HG02852 (cell line): ENCODE data around the gene LSP1.
"Not testable (repeated sequence)": the region's sequence is repeated elsewhere in the genome, so short reads cannot be mapped to it uniquely, and the experiment has no call there.

Experiments
- ATAC-seq: cut with Tn5 transposase; IDR thresholded peaks from one replicate; pipeline ENCODE4 v1.9.1; 2021; ENCODE audit warnings: mild to moderate bottlenecking, moderate library complexity; ENCODE audit not compliant: unreplicated experiment

Gene LSP1, protein sequence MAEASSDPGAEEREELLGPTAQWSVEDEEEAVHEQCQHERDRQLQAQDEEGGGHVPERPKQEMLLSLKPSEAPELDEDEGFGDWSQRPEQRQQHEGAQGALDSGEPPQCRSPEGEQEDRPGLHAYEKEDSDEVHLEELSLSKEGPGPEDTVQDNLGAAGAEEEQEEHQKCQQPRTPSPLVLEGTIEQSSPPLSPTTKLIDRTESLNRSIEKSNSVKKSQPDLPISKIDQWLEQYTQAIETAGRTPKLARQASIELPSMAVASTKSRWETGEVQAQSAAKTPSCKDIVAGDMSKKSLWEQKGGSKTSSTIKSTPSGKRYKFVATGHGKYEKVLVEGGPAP

DNA sequence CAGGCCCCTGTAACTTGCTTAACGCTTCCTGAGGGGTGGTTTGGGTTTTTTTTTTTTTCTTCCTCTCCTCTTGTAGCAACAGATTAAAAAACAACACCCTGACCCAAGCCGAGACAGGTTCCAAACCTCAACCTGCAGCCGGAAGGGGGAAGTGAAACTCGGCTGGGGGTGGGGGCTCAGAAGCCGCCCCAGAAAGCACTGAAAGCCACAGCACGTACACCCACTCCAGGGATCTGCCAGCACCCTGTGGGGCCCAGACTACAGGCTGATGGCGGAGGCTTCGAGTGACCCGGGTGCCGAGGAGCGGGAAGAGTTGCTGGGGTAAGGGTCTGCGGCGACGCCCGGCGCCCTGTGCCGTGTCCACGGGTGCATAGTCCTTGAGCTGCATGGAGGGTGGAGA lies at the start of gene LSP1:
TSS of gene LSP1 (plus strand) at position 208 of the 400 bp plus-strand sequence. CDS start at position 269, 61 bp downstream.
- peak; percentile 44 for ATAC-seq

DNA sequence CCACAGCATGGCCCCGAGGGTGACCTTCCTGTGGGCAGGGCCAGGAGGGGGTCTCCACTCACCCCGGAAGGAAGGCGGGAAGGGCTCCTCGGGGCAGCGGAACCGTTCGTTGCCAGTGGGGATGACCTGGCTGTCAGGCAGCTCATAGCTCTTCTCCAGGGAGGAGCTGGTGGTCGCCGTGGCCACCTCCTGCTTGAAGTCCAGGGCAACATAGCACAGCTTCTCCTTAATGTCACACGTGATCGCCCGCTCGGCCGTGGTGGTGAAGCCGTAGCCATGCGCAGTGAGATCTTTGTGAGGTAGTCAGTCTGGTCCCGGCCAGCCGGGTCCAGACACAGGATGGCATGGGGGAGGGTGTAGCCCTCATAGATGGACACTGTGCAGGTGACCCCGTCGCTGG lies 49.6 kb upstream of the LSP1 start:
- no peak for ATAC-seq

DNA sequence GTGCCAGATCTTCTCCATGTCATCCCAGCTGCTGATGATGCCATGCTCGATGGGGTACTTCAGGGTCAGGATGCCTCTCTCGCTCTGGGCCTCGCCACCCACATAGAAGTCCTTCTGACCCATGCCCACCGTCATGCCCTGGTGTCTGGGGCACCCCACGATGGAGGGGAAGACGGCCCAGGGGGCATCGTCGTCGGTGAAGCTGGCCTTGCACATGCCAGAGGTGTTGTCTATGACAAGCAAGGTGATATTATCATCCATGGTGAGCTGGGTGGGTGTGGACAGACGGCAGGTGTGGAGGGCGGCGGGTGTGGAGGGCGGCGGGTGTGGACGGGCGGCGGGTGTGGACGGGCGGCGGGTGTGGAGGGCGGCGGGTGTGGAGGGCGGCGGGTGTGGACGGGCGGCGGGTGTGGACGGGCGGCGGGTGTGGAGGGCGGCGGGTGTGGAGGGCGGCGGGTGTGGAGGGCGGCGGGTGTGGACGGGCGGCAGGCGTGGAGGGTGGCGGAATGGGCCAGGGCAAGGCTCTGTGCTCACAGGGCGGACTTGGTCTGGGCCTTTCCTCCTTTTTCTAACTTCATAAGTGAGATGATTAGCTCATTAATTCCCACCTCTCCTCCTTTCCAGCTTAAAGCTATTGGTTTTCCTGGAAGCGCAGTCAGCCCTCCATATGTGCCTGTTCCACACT lies 48.9 kb upstream of the LSP1 start:
- ATAC-seq, result not testable (repeated sequence)

DNA sequence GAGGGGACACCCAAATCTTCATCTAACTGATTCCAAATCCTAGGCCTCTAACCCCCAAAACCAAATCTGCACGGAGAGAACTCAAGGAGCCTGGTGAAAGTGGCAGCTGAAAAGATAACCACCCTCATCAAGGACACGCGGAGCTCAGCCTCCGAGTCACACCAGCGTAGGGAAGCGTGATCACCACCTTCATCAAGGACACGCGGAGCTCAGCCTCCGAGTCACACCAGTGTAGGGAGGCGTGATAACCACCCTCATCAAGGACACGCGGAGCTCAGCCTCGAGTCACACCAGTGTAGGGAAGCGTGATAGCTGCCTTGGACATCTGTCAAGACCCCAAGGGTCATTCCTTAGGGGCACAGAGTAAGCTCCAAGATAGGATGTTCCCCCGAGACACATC lies 47.4 kb upstream of the LSP1 start:
- no peak for ATAC-seq

DNA sequence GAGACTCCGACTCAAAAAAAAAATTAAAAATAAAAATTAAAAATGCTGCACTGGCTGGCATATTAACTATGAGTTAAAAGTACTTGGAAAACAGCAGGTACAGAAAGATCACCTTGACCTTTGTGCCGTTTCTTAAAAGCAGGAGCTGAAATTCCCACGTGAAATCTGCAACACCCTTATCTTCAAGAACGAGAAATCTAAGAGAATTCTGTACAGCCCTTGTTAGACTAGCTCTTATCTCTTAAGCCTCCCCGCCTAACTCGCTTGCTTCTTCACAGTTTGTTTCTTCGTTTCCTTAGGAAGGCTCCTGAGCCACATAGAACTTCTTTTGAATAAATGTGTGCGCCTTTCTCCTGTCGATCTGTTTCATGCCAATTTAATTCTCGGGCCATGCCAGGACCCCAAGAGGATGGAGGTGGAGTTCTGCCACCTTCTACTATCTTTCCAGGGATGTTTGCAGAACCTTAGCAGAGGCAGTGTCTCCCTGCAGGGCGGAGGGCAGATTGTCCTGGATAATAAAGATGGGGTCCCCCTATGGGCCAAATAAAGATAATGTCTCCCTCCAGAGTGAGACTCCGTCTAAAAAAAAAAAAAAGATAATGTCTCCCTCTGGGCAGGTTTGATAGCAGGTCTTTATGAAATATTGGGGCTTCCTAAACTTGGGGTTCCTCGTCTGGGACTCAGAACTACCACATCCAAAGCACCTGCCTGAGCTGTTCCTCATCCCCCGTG lies 45.5 kb upstream of the LSP1 start:
- ATAC-seq, result no peak

DNA sequence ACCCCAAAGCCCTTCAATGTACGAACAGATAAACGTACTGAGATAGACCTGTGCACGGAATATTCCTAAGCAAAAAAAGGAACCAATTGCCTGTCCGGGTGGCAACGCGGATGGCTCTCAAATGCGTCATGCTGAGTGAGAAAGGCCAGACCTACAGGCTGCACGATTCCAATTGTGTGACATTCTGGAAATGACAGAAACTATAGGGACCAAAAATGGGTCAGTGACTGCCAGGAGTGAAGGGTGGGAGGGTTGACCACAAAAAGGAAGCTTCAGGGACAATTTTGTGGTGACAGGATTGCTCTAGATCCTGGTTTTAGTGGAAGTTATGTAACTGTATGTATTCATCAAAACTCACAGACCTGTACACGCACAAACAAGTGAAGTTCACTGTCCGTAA lies 42.1 kb upstream of the LSP1 start:
- no peak for ATAC-seq

DNA sequence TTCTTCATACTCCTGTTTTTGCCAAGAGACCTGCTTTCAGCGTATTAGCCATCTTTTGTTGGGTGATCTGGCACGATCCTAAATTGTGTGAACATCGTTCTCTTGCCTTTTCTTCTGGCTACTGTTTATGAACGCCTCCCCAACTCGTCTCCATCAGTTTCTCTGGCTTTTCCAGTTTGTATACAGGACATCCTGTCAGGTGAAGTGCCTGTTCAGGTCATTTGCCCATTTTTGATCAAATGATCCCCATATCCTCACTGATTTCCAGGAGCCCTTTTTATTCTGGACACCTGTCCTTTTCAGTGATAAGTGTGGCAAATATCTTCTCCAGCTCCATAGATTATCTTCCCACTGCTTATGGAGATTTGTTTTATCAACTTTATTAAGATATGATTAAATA lies 40.6 kb upstream of the LSP1 start:
- ATAC-seq, result no peak

DNA sequence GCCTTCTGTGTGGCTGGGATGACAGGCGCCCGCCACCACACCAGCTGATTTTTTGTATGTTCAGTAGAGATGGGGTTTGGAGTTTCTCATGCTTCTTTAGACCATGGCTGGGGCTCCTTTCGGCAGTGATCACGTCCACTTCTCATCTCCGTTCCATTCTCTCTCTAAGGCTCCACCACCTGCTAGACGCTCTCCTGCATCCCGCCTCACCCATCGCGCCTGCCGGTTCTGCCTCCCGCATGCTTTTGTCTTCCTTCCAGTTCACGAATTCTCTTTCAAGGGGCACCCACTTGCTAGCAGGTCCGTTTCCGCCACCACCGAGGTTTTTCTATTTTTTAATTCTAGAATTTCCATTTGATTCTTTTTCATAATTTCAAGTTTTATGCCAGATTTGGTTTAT lies 40.1 kb upstream of the LSP1 start:
- ATAC-seq, result no peak

DNA sequence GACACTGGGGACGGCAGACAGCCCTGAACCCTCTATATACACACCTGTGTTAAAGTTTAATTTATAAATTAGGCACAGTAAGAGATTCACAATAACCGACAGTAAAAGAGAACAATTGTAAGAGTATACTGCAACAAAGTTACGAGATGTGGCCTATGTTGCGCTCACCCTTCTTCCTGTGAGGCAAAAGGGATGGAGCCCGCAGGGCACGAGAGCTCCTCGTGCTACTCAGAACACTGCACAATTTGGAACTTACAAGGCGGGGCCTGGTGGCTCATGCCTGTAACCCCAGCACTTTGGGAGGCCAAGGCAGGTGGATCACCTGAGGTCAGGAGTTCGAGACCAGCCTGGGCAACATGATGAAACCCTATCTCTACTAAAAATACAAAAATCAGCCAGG lies 39.5 kb upstream of the LSP1 start:
- ATAC-seq, result not testable (repeated sequence)

DNA sequence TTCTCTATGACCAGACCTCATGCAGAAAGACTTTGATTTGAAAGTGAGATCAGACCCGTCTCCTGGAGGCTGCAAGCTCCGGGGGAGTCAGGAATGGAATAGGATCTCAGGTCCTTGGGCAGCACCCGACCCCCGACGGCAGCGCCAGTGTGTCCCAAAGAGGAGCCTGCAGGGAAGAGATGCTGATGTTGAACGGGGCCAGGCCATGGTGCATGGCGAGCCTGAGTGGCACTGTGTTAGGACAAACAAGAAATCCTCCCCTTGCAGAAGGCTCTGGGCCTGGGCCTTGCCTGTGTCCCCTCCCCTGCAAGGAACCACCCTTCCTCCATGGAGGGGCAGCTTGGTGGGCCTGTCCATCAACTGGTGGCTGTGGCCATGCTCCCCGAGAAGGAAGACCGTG lies 38.2 kb upstream of the LSP1 start:
- no peak for ATAC-seq

DNA sequence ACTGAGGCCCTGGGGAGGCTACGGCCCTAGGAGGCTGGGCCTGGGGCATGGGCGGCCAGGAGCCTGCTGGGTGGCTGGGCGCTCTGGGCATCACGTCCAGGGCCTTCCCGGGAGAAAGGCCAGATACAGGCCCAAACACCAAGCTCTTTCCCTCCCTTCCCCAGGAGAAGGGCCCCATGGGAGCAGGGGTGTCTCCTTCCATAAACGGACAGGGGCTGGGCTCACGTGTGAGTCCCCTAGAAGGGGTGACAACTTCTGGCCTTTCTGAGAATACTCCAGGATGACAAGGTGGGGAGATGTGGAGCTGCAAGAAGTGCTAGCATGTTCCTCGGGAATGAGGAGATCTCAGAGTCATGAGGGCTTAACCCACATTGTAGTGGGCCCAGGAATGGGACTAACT lies 37.6 kb upstream of the LSP1 start:
- ATAC-seq, result no peak

DNA sequence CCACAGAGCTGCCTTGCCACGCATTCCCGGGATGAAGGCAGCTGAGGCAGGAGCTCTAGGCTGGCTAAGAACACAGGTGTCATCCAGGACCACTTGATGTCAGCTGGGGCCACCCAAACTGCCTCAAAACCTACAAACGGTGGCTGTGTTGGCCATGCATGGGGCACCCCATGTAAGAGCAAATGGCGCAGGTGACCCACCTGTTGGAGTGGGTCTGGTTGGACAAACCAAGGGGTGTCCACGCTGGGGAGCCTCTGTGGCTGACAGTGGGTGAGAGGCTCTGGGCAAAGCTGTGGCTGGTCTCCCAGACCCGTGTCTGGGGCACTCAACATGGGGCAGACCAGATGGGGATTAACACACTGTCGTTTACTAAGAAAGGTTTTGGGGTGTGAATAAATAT lies 37.1 kb upstream of the LSP1 start:
- no peak for ATAC-seq

DNA sequence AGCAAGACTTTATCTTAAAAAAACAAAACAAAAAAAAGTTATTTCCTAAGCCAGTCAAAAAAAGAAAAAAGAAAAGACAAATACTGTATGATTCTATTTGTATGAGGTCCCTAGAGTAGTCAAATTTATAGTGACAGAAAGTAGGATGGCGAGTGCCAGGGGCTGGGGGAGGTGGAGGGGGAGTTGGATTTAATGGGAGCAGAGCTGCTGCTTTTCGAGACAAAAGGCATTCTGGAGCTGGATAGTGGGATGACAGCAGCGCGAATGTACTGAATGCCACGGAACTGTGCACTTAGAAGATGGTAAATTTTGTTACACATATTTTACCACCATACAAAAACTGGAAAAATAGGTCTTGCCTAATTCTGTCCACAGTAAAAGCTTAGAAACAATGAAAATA lies 35.9 kb upstream of the LSP1 start:
- ATAC-seq, result no peak

DNA sequence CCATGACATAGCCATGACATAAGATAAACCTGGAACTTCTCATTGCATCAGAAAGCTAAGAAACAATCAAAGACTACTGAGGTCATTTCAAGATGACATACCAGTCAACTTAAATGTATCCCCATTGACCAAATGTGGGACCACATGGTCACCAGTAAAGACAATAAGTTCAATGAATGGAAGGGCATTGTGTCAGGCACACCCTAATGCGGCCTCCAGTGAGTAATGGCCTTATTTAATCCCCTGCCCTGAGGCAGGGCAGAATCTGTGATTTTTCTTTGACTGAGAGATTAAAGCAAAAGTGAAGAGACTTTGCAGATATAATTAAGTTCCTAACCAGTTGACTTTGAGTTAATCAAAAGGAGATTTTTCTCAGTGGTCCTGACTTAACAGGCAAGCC lies 35.4 kb upstream of the LSP1 start:
- ATAC-seq, result no peak

DNA sequence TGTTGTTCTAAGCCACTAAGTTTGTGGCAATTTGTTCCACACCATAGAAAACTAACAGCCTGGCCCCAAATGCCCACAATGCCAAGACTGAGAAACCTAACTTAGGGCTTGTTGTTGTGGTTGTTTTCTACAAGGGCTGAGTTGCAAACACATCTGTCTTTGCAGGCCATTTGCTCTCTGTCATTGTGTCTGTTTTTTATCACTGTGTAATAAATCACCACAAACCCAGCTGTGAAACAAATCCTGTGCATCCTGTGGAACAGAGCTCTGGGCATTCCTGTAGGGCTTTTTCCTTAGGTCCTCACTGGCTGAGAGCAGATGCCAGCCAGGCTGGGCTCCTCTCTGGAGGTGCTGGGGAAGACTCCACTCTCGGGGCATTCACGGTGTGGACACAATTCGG lies 33.8 kb upstream of the LSP1 start:
- ATAC-seq, result no peak

DNA sequence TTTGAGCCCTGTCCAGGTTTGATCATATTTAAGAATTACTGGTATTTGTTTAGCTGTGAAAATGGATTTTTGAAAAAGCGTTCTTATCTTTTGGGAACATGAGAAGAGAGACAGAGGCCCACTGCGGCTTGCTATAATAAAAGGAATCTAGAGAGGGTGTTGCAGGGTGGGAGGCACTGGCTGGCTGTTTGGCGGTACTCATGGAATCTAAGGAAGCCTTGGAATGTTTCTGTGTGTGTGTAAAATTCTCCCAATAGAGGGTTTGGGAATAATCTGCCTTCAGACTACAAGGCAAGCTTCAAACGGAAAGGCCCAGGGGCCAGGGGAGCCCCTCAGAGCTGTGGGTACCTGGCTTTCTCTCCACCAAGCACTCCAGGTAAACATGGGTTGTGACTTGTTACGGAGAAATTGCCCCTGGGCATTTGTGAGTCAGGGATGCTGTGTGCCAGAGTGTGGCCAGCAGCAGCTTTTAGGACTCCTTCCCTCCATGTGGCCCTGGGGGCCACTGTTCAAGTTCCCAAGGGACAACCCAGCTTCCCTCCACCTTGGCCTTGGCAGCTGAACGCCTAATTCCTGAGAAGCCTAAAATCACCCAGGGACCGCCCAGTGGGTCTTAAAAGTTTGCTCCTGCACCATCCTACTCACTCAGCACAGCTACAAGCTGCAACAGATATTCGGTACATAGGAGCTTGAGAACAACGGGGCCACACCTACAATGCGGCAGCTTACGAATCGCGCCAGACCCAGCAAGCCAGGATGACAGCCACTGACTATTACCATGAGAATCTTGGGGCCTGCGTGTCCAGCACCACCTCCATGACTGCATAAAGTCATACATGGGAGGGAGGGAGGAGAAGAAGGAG lies 32.2 kb upstream of the LSP1 start:
- ATAC-seq, result no peak

DNA sequence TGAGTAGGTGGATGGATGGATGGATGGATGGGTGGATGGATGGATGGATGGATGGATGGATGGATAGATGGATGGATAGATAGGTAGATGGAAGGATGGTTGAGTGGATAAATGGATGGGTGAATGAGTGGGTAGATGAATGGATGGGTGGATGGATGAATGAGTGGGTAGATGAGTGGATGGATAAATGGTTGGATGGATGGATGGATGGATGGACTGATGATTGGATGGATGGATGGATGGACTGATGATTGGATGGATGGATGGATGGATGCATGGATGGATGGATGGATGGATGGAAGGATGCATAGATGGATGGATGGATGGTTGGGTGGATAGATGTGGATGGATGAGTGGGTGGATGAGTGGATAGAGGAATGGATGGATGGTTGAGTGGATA lies 31.3 kb upstream of the LSP1 start:
- no peak for ATAC-seq

DNA sequence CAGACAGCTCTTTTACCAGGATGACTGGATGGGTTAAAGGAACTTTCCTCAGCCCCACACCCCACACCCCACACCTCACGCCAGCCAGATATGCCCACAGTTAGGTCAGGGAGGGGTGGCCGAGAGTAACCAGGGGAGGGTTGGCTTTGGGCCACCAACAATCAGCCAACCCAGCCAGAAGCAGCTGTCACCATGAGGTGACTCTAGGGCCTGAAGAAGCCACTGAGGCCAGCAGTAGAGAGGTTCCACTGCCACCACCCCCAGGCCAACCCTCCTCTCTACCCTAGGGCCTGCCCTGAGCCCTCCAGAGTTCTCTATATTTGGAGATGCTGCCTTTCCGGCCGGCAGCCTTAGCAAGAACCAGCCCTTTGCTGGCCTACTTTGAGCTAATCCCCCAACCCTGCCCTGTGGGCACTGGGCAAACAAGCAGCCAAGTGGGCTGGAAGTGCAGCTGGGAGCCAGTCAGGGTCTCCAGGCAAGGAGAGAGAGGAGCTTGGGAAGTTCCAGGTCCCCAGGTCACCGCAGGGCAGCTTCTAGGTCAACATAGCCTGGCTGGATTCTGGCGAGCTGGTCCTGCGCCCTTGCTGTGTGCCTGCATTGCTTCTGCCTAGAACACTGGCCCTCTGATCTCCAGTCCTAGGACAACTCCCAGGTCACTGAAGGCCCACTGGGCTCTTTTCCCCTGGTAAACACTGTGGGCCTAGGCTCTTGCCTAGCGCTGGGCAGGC lies 30.1 kb upstream of the LSP1 start:
- no peak for ATAC-seq

DNA sequence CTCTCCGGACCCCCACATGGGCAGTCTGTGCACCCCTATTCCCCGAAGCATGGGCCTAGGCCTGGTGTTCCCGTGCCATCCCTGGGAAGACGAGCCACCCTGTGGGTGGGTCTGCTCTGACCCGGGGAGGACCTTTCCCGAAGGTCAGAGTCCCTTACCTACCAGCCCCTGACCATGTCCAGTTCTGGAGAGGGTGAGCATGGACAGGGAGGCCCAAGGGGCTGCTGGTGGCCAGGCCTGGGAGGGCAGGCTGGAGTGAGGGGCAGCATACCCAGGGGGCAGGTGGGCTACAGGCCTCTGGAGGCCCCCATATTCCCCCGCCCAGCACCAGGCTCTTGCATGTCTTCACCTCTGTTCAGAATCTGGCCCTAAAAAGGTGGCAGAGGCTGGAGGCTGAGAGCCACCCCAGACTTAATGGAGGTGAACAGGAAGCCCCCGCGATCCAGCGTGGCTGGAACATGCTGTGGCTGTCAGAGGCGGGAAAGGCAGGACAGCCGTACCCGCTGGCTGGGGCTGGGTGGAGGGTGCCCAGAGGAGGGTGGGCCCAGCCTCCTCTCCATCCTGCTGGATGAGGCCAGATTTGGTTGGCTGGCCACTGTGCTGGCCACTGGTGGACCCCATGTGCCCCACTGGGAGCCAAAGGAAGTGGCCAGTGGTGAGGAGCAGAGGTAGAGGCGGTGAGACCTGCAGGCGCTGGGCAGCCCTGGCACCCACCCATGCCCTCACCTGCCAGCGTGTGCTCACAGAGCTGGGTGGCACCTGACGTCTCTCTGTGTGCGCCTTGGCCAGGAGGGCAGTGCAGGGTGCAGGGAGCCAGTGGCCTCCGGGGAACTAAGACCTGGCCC lies 29.3 kb upstream of the LSP1 start:
- ATAC-seq, result no peak
